ENCODE data around the gene METAP1D. TPM values are rescaled to one million over a fixed set of nuclear protein-coding genes. Genes with fewer than 3 reads are reported as not detected.
A peak's percentile ranks its signal among the peaks of the same experiment; 100 is the strongest.
"Not testable (repeated sequence)": the region's sequence is repeated elsewhere in the genome, so short reads cannot be mapped to it uniquely, and the experiment has no call there.

Gene METAP1D
- total RNA-seq, 1 experiment from 2014 or later, result 22.9 TPM

- in situ Hi-C loops (cut with HindIII; ENCODE audit: low pct_unique_long_range_greater_than_20kb, low sequenced_read_pairs); DNase-seq (ENCODE audit: low read depth): not testable (repeated sequence)
Measured at GRCh38 chr2:172067905-172068304, 68.2 kb downstream of the METAP1D start.

- DNase-seq (ENCODE audit: low read depth), result no peak
- in situ Hi-C loops (cut with HindIII; ENCODE audit: low pct_unique_long_range_greater_than_20kb, low sequenced_read_pairs), result no loop called here
Measured at GRCh38 chr2:172070936-172071335, 71.2 kb downstream of the METAP1D start.

DNA sequence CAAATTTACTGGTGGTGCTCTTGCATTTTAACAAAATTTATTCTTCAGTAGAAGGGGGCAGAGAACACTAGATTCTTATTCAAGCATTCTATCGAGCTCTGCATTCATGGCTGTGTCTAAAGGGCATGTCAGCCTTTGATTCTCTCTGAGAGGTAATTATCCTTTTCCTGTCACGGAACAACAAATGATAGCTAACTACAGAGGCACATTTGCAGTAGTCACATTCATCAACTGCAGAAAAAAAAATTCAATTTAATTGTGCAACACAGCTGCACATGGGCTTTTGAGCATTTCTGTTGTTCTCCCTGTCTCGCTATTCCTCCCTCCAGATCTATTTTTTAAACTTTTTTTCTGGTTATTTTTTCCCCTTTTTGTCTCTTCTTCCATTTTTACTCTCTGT, 72.5 kb downstream of the METAP1D start:
- no peak for DNase-seq (ENCODE audit: low read depth)
- in situ Hi-C loops (cut with HindIII; ENCODE audit: low pct_unique_long_range_greater_than_20kb, low sequenced_read_pairs), result no loop called here

DNA sequence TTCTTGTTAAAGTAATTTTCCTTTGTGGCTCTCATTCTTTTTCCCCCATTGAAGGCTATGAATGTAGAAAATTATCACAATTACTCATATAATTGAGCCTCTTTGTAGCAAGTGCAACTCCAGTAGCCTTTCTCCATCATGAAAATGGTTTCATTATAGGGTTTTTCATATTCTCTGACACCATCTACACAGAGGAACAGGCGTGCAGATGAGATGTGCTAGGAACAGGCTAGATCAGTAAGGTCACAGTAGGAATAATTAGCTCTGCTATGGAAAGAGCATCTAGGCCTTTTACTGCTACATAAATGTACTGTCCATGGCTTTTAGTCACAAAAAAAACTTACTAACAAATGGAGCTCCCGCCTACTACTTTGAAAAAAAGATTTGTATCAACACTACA, 73.0 kb downstream of the METAP1D start:
- in situ Hi-C loops (cut with HindIII; ENCODE audit: low pct_unique_long_range_greater_than_20kb, low sequenced_read_pairs), result no loop called here
- DNase-seq (ENCODE audit: low read depth), result no peak

DNA sequence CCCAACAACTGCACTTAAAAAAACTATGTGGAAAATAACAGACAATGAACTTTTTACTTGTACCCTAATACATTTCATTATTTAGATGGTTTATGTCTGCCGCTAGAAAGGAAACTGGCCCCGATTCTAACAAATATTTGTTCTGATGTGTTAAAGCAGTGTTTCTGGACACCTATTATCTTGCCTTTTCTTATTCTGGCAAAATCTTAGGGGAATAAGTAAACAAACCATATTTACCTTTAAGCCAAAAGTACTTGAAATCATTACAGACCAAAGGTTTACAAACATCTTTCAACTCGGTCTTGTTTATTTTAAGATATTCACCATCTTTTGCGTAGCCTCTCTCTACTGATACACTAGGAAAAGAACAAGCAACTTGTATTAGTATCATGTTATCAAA, 73.8 kb downstream of the METAP1D start:
- in situ Hi-C loops (cut with HindIII; ENCODE audit: low pct_unique_long_range_greater_than_20kb, low sequenced_read_pairs), result no loop called here
- no peak for DNase-seq (ENCODE audit: low read depth)

GRCh38 chr2:172074254-172074653, 74.5 kb downstream of the METAP1D start:
- no peak for DNase-seq (ENCODE audit: low read depth)
- in situ Hi-C loops (cut with HindIII; ENCODE audit: low pct_unique_long_range_greater_than_20kb, low sequenced_read_pairs), result no loop called here

GRCh38 chr2:172079416-172079815, 79.7 kb downstream of the METAP1D start:
- in situ Hi-C loops (cut with HindIII; ENCODE audit: low pct_unique_long_range_greater_than_20kb, low sequenced_read_pairs), result no loop called here
- DNase-seq (ENCODE audit: low read depth), result no peak

- in situ Hi-C loops (cut with HindIII; ENCODE audit: low pct_unique_long_range_greater_than_20kb, low sequenced_read_pairs), result no loop called here
- no peak for DNase-seq (ENCODE audit: low read depth)
Measured at GRCh38 chr2:172079838-172080640, 80.3 kb downstream of the METAP1D start.

DNA sequence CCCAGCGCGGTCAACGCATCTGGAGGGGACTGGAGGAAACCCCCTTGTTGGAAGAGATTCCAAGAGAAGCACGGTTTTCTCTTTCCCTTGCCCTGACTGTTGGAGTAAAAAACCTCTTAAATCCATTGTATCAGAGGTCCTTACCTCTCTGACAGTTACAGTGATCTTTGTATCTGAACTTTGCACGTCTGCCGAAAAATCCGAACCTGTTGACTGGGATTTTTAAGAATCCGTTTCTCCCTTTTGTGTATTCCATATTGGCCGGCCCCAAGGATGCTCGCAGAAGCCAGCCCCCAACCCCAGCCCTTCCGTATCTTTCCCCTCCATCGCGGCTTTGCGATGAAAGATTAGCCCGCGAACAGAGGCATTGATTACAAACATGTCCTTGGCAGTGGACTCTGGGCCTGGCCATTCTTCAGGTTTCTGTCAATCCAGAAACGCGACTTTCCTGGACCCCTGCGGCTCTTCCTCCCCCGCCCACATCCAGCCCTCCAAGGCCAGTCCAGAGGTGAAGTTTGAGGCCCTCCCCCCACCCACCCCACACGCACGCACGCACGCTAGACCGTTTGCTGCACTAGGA, 81.0 kb downstream of the METAP1D start:
- in situ Hi-C loops (cut with HindIII; ENCODE audit: low pct_unique_long_range_greater_than_20kb, low sequenced_read_pairs), result no loop called here
- DNase-seq (ENCODE audit: low read depth), result no peak

DNA sequence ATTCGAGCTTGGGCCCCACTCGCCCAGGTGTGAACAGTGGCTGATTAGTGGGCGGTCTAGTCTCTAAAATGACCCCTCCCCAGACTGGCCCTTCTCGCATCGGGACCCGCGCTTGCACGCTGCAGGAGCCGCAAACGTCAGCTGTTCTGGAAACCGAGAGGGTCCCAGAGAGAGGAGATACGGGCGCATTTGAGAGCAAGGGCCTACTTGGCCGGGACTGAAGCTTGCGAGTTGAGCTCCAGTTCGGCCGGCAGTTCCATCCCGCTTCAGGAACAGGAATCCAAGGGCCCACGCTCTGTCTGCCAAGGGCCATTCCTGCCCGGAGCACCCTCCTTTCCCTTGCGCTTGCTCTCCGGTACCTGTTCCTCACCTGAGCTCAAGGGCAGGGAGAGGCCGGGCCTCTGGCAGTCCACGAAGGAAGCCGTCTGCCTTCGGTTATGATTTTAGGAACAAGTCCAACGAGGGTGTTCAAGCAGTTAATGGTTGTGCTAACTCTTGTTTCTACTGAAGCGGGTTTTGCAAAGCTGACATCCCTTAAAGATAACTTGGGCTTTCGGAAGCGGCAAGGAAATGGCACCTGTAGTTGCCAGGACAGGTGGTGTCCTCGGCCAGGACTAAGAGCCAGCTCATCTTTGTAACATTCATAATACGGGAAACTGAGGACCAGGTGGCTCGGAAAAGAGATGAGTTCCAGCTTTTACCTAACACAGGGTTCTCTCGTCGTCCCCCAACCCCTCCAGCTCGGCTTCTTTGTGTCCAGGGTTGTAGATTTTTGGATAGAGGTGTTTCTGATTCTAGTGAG, 81.7 kb downstream of the METAP1D start:
- no peak for DNase-seq (ENCODE audit: low read depth)
- in situ Hi-C loops (cut with HindIII; ENCODE audit: low pct_unique_long_range_greater_than_20kb, low sequenced_read_pairs), result no loop called here

DNA sequence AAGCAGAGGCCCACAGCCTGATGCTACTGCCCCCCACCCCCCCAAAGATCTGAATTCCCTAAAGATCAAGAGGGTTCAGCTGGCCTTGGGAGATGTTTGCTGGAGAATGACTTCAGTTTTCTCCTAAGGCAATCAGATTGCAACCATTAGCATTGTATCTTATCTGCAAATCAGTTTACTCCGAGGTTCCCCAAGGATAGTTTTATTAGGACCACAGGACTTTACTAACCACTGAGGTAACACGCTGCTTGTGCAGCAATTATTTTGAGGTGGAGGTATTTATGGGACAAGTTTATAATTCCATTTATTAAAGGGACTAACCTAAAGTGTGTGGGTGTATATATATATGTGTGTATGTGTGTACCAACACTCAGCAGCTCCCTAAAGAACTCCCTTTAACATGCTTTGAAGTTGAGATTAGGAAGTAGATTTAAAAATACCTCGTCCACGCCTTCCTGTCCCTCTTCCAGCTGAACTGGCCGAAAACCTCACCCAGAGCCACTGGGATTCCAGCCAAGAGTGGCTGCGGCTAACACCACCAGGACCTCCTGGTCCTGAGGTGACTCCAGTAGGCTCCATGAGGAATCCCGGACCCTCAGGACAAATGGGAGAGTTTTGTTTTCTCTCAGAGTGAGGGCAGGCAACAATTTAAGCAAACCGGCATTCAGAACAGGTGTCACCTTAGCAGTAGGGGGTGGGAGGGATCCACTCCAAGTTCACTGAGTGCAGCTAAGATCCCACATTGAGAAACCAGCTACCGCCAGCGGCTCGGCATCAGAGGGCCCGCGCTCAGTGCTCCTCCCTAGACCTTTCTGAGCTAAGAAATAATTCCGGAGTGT, 82.6 kb downstream of the METAP1D start:
- no peak for DNase-seq (ENCODE audit: low read depth)
- in situ Hi-C loops (cut with HindIII; ENCODE audit: low pct_unique_long_range_greater_than_20kb, low sequenced_read_pairs), result no loop called here

- in situ Hi-C loops (cut with HindIII; ENCODE audit: low pct_unique_long_range_greater_than_20kb, low sequenced_read_pairs), result no loop called here
- no peak for DNase-seq (ENCODE audit: low read depth)
Measured at GRCh38 chr2:172082944-172083627, 83.3 kb downstream of the METAP1D start.

GRCh38 chr2:172083628-172084394, 84.1 kb downstream of the METAP1D start:
- in situ Hi-C loops (cut with HindIII; ENCODE audit: low pct_unique_long_range_greater_than_20kb, low sequenced_read_pairs), result no loop called here
- no peak for DNase-seq (ENCODE audit: low read depth)

- no peak for DNase-seq (ENCODE audit: low read depth)
- in situ Hi-C loops (cut with HindIII; ENCODE audit: low pct_unique_long_range_greater_than_20kb, low sequenced_read_pairs), result no loop called here
Measured at GRCh38 chr2:172084395-172084644, 84.6 kb downstream of the METAP1D start.

DNA sequence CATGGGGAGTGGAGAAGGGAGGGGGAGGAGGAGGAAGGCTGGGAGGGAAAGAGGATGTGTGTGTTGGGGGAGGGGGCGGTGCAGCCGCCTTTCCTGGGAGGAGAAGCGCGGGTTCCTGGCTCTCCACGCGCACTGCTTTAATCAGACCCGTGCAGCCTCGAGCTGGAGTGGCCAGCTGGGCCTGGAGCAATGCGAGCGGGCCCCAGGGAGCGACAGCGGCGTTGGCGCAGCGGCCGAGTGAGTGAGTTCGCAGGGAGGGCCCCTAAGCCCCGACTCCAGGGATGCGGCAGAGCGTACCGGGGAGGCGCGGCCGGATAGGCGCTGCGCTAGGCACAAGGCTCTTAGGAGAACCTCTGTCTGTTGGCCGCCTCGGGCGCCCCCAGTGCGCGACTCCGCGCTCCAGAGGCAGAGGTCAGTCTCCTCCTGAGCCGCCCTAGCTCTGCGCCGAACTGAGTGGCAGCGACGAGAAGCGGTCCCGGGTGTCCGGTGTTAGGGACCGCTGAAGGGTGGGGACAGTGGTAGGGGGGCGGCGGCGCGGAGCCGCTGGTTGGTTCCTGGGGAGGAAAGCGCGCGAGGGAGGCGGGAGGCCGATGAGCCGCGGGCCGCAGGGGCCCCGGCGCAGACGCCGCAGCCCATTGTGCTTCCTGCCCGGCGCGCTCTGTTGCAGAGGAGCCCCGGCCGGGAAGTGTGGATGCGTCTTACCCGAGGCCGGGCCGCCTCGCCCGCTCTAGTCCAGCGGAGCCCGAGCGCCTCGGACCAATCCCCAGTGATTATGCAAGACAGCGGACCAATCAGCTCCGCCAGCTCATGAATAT, 85.1 kb downstream of the METAP1D start:
- in situ Hi-C loops (cut with HindIII; ENCODE audit: low pct_unique_long_range_greater_than_20kb, low sequenced_read_pairs), result no loop called here
- DNase-seq (ENCODE audit: low read depth), result peak; percentile 92

DNA sequence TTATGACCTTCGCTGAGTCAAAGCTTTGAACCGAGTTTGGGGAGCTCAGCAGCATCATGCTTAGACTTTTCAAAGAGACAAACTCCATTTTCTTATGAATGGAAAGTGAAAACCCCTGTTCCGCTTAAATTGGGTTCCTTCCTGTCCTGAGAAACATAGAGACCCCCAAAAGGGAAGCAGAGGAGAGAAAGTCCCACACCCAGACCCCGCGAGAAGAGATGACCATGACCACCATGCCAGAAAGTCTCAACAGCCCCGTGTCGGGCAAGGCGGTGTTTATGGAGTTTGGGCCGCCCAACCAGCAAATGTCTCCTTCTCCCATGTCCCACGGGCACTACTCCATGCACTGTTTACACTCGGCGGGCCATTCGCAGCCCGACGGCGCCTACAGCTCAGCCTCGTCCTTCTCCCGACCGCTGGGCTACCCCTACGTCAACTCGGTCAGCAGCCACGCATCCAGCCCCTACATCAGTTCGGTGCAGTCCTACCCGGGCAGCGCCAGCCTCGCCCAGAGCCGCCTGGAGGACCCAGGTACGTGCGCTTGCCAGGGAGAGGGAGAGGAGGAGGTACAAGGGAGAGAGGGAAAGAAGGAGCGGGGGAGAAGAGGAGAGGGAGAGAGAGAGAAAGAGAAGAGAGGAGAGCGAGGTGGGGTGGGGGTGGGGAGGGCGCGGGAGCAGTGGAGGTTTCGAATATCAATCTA, 85.9 kb downstream of the METAP1D start, which contains the start of gene DLX1:
Gene DLX1 (plus strand): TSS at position 48 of the 700 bp plus-strand sequence. CDS start 171 bp downstream, at position 219.
- DNase-seq (ENCODE audit: low read depth), result no peak
- in situ Hi-C loops (cut with HindIII; ENCODE audit: low pct_unique_long_range_greater_than_20kb, low sequenced_read_pairs), result no loop called here

Measured in Caki2 (cell line).